GM19351 (cell line): ENCODE data around the gene SLC22A4.
A peak's percentile ranks its signal among the peaks of the same experiment; 100 is the strongest.

Experiments used
- ATAC-seq: cut with Tn5 transposase; IDR thresholded peaks from one replicate; pipeline ENCODE4 v1.9.1; 2021; ENCODE audit warnings: mild to moderate bottlenecking, moderate library complexity; ENCODE audit not compliant: unreplicated experiment

SLC22A4 gene

GRCh38 chr5:132261881-132262845, 32.0 kb upstream of the SLC22A4 start:
- no peak for ATAC-seq

GRCh38 chr5:132262882-132263547, 31.2 kb upstream of the SLC22A4 start:
- no peak for ATAC-seq

- ATAC-seq = no peak
Measured at GRCh38 chr5:132263548-132264261, 30.5 kb upstream of the SLC22A4 start.

- ATAC-seq = no peak
Measured at GRCh38 chr5:132264546-132265335, 29.5 kb upstream of the SLC22A4 start.

GRCh38 chr5:132265336-132266030, 28.7 kb upstream of the SLC22A4 start:
- no peak for ATAC-seq

GRCh38 chr5:132266031-132266835, 28.0 kb upstream of the SLC22A4 start:
- no peak for ATAC-seq

GRCh38 chr5:132266836-132267160, 27.4 kb upstream of the SLC22A4 start:
- ATAC-seq = no peak

- ATAC-seq = no peak
Measured at GRCh38 chr5:132267166-132267739, 26.9 kb upstream of the SLC22A4 start.

GRCh38 chr5:132267931-132268768, 26.0 kb upstream of the SLC22A4 start:
- no peak for ATAC-seq

GRCh38 chr5:132268769-132269551, 25.2 kb upstream of the SLC22A4 start:
- peak; percentile 81 for ATAC-seq

- no peak for ATAC-seq
Measured at GRCh38 chr5:132269635-132270334, 24.4 kb upstream of the SLC22A4 start.

- no peak for ATAC-seq
Measured at GRCh38 chr5:132270335-132270665, 23.9 kb upstream of the SLC22A4 start.

- ATAC-seq = no peak
Measured at GRCh38 chr5:132270706-132271105, 23.5 kb upstream of the SLC22A4 start.

- no peak for ATAC-seq
Measured at GRCh38 chr5:132271251-132272246, 22.6 kb upstream of the SLC22A4 start.

GRCh38 chr5:132272311-132273210, 21.6 kb upstream of the SLC22A4 start:
- ATAC-seq = no peak
